PC-3 (cell line): ENCODE results near the gene SDK1. TPM values are rescaled to one million over a fixed set of nuclear protein-coding genes. Genes with fewer than 3 reads are reported as not detected.

Source experiments
- ATAC-seq: fragments of 200-7000 bp; cut with Tn5 transposase; 2 replicates; pipeline ENCODE4 v1.9.1; 2020; ENCODE audit warnings: mild to moderate bottlenecking, moderate library complexity
- BruUV-seq: library from RNA; stranded (reverse); fragments of 400-500 nt; replicated peaks from 2 replicates; lab custom pipeline; 2021; lab: Mats Ljungman, UMichigan
- CTCF ChIA-PET: fragments of 300-600 bp; sonication (Branson Sonifier 250); formaldehyde crosslinking; loops from one replicate; lab custom pipeline; 2022; ENCODE audit warnings: antibody characterized with exemption; lab: Charles Lee
- POLR2A ChIA-PET: fragments of 300-600 bp; sonication (Branson Sonifier 250); formaldehyde crosslinking; loops from one replicate; lab custom pipeline; 2022; ENCODE audit warnings: antibody characterized with exemption; ENCODE audit not compliant: unreplicated experiment; lab: Charles Lee
- DNase-seq: peaks from one replicate; pipeline ENCODE4 v3.0.0-alpha.2; 2015
- H2AFZ ChIP-seq: fragments of 300-600 bp; sonication (generic); 2 replicates; pipeline ENCODE4 v1.6.0; 2016; ENCODE audit warnings: antibody characterized with exemption, low read length
- H3F3A ChIP-seq: fragments of 300-600 bp; sonication (generic); one replicate; pipeline ENCODE4 v1.6.0; 2017; ENCODE audit warnings: antibody characterized with exemption, low read length, control low read depth, mild to moderate bottlenecking; ENCODE audit not compliant: unreplicated experiment
- H3K27ac ChIP-seq: fragments of 300-600 bp; sonication (generic); 2 replicates; pipeline ENCODE4 v1.5.1; 2016; ENCODE audit warnings: mild to moderate bottlenecking, low read length
- H3K27me3 ChIP-seq: fragments of 300-600 bp; sonication (generic); 2 replicates; pipeline ENCODE4 v1.6.1; 2016; ENCODE audit warnings: low read length, mixed read lengths
- H3K36me3 ChIP-seq: fragments of 300-600 bp; sonication (generic); 2 replicates; pipeline ENCODE4 v1.6.1; 2016; ENCODE audit warnings: low read depth, mixed run types, low read length, mixed read lengths
- H3K4me1 ChIP-seq: fragments of 300-600 bp; sonication (generic); 2 replicates; pipeline ENCODE4 v1.5.1; 2016; ENCODE audit warnings: low read length; ENCODE audit not compliant: insufficient read depth
- H3K4me2 ChIP-seq: fragments of 300-600 bp; sonication (generic); 2 replicates; pipeline ENCODE4 v1.6.0; 2016; ENCODE audit warnings: low read length
- H3K4me3 ChIP-seq: fragments of 300-600 bp; sonication (generic); 2 replicates; pipeline ENCODE4 v1.5.1; 2016; ENCODE audit warnings: mild to moderate bottlenecking, low read length, mixed read lengths
- H3K79me2 ChIP-seq: fragments of 300-600 bp; sonication (generic); 2 replicates; pipeline ENCODE4 v1.6.1; 2017; ENCODE audit warnings: low read length, mixed read lengths
- H3K9ac ChIP-seq: fragments of 300-600 bp; sonication (generic); 2 replicates; pipeline ENCODE4 v1.6.0; 2016; ENCODE audit warnings: mild to moderate bottlenecking, low read length
- H3K9me2 ChIP-seq: fragments of 300-600 bp; sonication (generic); replicated peaks from 2 replicates; pipeline ENCODE4 v1.6.1; 2016; ENCODE audit warnings: mixed run types, low read length, mixed read lengths
- H3K9me3 ChIP-seq: fragments of 300-600 bp; sonication (generic); 2 replicates; pipeline ENCODE4 v1.6.1; 2016; ENCODE audit warnings: low read length, mixed read lengths
- H4K20me1 ChIP-seq: fragments of 300-600 bp; sonication (generic); 2 replicates; pipeline ENCODE4 v1.6.1; 2016; ENCODE audit warnings: low read length, mixed read lengths
- CTCF ChIP-seq: fragments of 300-600 bp; sonication (generic); conservative IDR thresholded peaks from 2 replicates; pipeline ENCODE4 v1.5.1; 2017; ENCODE audit warnings: antibody characterized with exemption, low read depth, mild to moderate bottlenecking, low read length
- EZH2 ChIP-seq: fragments of 300-600 bp; sonication (generic); IDR thresholded peaks from one replicate; pipeline ENCODE4 v1.6.1; 2017; ENCODE audit warnings: antibody characterized with exemption, mild to moderate bottlenecking, low read length; ENCODE audit not compliant: unreplicated experiment
- EZH2phosphoT487 ChIP-seq: fragments of 300-600 bp; sonication (generic); IDR thresholded peaks from 2 replicates; pipeline ENCODE4 v1.6.1; 2018; ENCODE audit warnings: mild to moderate bottlenecking, antibody characterized with exemption, low read length, borderline replicate concordance
- intact Hi-C: fragments of 100-400 bp; cut with micrococcal nuclease; formaldehyde crosslinking; loops from 2 replicates; pipeline ENCODE4 v1.9.0; 2023
- total RNA-seq: library from RNA; depleted of rRNA; stranded (reverse); fragments of >200 nt; gene quantifications from 2 replicates; pipeline ENCODE4 v1.2.3, GENCODE V29; 2014

The SDK1 gene
- total RNA-seq, 1 experiment from 2014 or later, result 2.8 TPM

DNA sequence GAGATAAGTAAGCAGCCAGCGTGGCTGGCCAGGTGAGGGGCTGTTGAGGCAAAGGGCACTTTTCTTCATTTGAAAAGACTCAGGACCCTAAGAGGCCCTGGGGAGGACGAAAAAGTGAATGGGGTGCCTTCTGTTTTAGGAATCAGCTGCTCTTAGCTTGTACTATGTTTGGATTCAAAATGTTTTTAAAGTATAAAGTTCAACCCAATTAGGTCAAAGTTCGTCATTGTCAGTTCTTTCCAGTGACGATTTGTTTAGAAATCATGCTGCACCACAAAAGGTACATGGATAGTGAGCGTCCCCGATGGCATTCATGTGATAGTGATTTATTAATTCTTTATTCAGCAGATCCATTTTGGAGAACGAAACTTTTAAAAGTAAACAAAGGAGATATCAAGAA, 338.2 kb downstream of the SDK1 start:
- H3K9me3 ChIP-seq, result no peaks in the 10 kb centered on the region
- H3K4me1 ChIP-seq, result no peaks in the 10 kb centered on the region
- no peak overlapping the region for H3K4me3 ChIP-seq
- ChIA-PET CTCF (no interaction called here), POLR2A (no interaction called here)
- no peaks in the 10 kb centered on the region for H3K9me2 ChIP-seq
- DNase-seq (no peak), ATAC-seq (no peak)
- no peaks in the 10 kb centered on the region for H3K27me3 ChIP-seq
- H3F3A ChIP-seq, result no peaks in the 10 kb centered on the region
- no peaks in the 10 kb centered on the region for H3K79me2 ChIP-seq
- intact Hi-C loops, result no loop called here
- BruUV-seq, result no TSS peak
- H3K9ac ChIP-seq, result no peak overlapping the region
- H3K27ac ChIP-seq, result no peak overlapping the region
- H2AFZ ChIP-seq, result no peak overlapping the region
- no peaks in the 10 kb centered on the region for H4K20me1 ChIP-seq
- TF ChIP-seq CTCF (no peak), EZH2phosphoT487 (no peak), EZH2 (no peak)
- H3K36me3 ChIP-seq, result no peaks in the 10 kb centered on the region
- H3K4me2 ChIP-seq, result no peak overlapping the region

DNA sequence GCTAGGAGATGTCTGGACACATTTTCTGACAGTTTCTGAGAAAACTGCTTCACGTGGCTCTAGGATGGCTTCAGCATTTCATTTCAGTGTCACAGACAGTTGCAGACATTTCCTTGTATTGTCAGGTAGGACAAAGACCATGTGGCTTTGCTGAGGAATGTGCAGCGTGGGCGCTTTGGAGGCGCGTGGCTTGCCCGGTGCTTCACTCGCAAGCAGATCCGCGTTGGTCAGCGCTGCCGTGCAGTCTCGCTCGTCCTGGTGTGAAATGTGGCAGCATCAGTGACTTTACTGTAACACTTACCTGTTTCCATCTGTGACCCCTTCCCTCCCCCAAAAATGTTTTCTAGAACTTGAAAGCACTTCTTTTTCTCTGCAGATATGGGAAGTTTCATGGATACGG, 340.5 kb downstream of the SDK1 start:
- no peaks in the 10 kb centered on the region for H3K79me2 ChIP-seq
- no peak overlapping the region for H3K4me3 ChIP-seq
- H3K9me3 ChIP-seq, result no peaks in the 10 kb centered on the region
- ChIA-PET CTCF (no interaction called here), POLR2A (no interaction called here)
- no peak overlapping the region for H2AFZ ChIP-seq
- ATAC-seq, result no peak
- intact Hi-C loops, result no loop called here
- no peaks in the 10 kb centered on the region for H3K4me1 ChIP-seq
- H3K27ac ChIP-seq, result no peak overlapping the region
- no peaks in the 10 kb centered on the region for H4K20me1 ChIP-seq
- no TSS peak for BruUV-seq
- no peak overlapping the region for H3K9ac ChIP-seq
- no peak overlapping the region for H3K4me2 ChIP-seq
- DNase-seq, result no peak
- no peaks in the 10 kb centered on the region for H3K36me3 ChIP-seq
- H3K9me2 ChIP-seq, result no peaks in the 10 kb centered on the region
- H3K27me3 ChIP-seq, result no peaks in the 10 kb centered on the region
- TF ChIP-seq CTCF (no peak), EZH2phosphoT487 (no peak), EZH2 (no peak)
- H3F3A ChIP-seq, result no peaks in the 10 kb centered on the region

DNA sequence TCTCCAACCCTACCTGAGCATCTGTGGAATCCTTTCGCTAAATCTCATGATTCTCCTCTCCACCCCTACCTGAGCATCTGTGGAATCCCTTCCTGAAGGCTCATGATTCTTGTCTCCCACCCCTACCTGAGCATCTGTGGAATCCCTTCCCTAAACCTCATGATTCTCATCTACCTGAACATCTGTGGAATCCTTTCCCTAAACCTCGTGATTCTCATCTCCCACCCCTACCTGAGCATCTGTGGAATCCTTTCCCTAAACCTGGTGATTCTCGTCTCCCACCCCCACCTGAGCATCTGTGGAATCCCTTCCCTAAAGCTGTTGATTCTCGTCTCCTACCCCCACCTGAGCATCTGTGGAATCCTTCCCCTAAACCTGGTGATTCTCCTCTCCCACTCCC, 342.0 kb downstream of the SDK1 start:
- H3K4me3 ChIP-seq, result no peak overlapping the region
- BruUV-seq, result no TSS peak
- H3K79me2 ChIP-seq, result no peaks in the 10 kb centered on the region
- H3K36me3 ChIP-seq, result no peaks in the 10 kb centered on the region
- no peaks in the 10 kb centered on the region for H3F3A ChIP-seq
- H3K4me2 ChIP-seq, result no peak overlapping the region
- ChIA-PET CTCF (no interaction called here), POLR2A (no interaction called here)
- no peak overlapping the region for H3K27ac ChIP-seq
- no peaks in the 10 kb centered on the region for H3K4me1 ChIP-seq
- H3K9me2 ChIP-seq, result no peaks in the 10 kb centered on the region
- intact Hi-C loops, result no loop called here
- ATAC-seq (no peak), DNase-seq (no peak)
- no peak overlapping the region for H3K9ac ChIP-seq
- H4K20me1 ChIP-seq, result no peaks in the 10 kb centered on the region
- H2AFZ ChIP-seq, result no peak overlapping the region
- H3K9me3 ChIP-seq, result no peaks in the 10 kb centered on the region
- no peak for TF ChIP-seq CTCF
- no peak for TF ChIP-seq EZH2
- TF ChIP-seq EZH2phosphoT487, result no peak
- H3K27me3 ChIP-seq, result no peaks in the 10 kb centered on the region
